GM04503 (cell line): ENCODE measurements around the gene TLL1.

Experiments
- DNase-seq: peaks from one replicate; pipeline ENCODE4 v3.0.0-alpha.2; 2012; ENCODE audit warnings: low read depth

TLL1 gene

DNA sequence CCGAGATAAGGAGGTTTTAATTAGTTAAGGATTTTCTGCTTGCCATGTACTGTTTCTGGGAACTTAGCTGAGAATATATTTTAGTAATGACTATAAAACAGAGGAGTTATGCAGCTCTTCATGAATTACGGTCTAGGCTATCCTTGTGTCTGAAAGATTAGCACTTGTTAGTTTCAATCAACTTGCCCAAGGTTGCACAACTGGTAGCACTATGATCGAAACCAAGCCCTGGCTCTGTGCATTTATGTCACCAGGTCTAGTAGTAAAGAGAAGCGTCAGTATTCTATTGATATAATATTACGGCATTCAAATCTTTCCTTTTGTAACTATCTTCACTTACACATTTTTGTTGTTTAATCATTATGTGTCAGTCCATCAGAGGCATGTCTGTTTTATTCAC lies 176.0 kb downstream of the TLL1 start:
- DNase-seq, result no peak

DNA sequence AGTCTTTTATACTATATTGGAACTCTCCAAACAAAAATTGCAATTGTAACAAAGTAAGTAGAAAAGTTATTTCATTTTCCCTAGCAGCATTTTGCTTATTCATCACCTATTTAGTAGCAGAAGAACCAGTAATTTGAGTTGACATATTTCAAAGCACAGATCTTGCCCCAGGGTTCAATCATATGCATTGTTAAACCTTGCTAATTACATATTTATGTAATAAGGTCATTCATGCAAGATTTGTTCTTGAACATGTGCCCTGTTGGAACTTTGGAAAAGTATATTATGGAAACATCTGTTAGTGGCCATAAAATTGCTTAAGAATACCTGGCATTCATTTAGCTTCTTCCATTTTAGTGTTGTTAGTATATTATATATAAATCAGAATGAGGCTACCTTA lies 191.7 kb downstream of the TLL1 start:
- no peak for DNase-seq

DNA sequence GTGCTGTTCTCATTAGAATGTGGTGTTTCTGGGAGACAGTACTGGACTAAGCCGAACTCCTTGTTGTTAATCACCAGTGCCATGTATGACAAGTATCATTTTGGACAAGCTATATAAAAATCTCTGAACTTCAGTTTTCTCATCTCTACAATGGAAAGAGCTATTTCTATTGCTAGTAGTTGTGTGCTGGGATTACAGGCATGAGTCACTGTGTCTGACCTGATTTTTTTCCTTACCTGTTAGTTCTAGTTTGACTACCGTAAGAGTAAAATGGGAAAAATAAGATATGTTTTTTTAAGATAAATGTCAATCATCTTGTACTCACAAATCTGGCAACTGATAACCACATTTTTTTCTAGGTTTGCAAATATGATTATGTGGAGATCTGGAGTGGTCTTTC lies 192.3 kb downstream of the TLL1 start:
- DNase-seq, result no peak

DNA sequence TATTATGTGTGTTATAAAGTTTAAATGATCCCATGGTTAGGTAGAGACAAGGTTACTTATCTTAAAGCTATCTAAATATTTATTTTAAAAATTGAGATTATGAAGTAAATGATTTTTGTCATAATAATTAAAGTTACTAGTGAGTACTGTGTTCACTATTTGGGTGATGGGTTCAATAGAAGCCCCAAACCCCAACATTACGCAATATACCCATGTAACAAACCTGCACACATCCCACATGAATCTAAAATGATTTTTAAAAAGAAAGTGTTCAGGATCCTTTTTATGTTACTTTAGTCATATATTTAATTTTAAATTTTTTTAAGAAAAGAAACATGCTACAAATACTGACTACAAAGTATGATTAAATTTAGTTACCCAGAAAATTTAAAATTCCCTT lies 193.9 kb downstream of the TLL1 start:
- no peak for DNase-seq

DNA sequence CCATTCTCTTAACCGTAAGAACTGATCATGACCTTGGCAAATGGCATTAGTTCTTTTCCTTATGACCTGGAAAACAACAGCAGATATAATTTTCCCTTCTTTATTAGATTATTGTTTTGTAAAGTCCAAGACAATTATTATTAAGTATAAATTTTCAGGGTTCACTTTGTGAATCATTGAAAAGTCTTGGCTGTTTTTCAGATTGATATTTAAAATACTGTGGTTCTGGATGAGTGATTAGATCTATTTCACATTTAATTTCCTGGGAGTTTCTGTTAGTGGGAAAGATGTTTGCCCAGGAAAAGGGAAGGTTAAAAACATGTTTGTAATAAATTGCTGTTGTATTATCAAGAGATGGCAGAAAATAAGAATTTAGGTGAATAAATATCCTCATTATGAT lies 194.9 kb downstream of the TLL1 start:
- no peak for DNase-seq

DNA sequence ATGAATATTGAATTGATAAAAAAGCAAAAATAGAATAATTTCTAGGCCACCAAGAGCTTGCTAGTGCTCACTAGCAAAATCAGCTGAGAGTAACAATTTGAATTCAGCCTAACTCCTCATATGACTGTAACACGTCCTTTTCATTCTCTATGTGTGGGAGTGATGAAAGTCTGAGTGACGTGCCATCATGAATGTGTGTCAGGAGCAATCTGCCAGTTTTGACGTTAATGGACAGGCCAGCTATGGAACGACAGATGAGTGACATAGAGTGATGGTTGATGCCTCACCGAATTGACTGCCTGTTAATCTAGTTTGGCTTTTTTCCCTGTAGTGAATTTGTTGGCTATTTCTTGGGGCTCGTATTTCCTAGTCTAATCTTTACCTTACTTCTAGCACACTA lies 200.7 kb downstream of the TLL1 start:
- DNase-seq, result no peak

DNA sequence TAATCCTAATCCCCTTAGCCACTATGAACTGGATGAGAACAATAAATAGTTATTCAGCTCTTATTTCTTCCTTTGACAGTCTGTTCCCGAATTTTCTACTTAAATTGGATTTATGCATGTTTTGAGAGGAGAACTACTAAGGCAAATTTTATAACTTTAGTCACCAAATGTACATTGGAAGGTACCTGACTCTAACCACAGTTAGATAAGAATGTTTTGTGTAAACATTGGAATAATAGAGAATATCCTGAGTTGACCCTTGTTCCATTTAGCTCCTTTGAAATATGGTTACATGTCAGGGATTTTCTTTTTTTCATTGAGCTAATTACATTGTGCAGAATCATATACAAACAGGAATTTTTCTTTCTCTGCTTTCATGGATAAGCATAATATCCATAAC lies 202.6 kb downstream of the TLL1 start:
- DNase-seq, result no peak

DNA sequence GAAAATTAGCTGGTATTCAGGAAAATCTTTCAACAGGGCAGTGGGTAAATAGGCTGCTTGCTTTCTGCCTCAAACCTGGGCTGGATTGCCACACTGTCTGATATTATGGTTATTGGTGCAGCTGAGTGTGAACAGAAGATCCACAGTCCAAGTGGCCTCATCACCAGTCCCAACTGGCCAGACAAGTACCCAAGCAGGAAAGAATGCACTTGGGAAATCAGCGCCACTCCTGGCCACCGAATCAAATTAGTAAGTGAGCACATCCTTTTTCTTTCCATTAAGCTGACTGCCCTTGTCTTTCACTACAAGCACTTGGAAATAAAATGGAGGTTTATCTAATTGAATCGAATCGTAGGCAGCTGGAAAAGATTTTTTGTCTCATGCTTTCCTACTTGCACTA lies 204.7 kb downstream of the TLL1 start:
- DNase-seq, result no peak

DNA sequence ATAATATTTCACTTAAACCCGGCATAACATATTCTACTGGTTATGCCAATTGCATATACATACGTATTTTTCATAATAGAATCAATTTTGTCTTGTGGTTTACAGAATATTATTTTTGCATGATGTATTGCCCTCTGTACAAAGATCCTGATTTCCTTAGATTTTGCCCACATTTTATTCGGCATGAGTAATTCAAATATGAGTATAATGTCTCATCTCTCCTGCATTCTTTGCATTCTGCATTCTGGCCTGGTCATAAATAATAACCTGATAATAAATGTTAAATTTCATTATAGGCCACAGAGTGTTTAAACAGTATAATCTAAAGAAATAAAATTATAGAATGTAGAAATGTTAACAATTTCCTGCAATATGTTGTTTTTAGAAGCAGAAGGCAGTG lies 205.3 kb downstream of the TLL1 start:
- DNase-seq, result no peak

DNA sequence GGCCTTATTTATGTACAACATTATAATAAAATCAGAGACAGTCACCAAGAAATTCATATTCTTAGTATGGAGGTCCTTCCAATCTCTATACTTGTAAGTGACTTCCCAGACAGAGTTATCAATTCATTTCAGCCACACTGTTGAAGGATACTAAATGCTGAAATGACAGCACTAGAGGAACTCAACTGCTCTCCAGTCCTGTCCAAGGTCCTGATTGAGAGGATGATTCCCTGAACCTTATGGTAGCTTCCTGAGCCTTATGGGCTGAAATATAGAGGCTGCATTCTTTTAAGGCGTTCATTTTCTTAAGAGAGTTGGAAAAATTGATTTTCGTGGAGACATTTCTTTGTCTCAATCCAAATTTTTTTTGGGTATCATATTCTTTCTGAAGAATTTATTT lies 205.9 kb downstream of the TLL1 start:
- DNase-seq, result no peak

DNA sequence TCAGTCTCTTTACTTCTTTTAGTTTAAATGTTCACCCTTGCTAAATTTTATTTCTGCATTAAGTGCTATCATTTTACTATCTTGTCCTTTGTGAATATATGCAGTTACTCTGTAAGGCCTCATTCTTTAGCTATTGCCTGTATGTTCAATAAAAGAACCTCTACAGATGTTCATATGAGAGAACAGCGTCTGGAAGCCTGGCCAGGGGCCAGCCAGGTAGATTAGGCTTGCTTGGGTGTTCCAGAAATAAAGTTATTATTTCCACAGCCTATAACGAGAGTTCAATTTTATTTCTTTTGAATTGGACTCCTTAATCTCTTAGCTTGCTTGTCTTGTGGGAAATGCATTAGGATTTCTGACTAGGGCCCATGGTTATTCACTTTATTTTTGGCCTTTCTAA lies 214.5 kb downstream of the TLL1 start:
- DNase-seq, result no peak

DNA sequence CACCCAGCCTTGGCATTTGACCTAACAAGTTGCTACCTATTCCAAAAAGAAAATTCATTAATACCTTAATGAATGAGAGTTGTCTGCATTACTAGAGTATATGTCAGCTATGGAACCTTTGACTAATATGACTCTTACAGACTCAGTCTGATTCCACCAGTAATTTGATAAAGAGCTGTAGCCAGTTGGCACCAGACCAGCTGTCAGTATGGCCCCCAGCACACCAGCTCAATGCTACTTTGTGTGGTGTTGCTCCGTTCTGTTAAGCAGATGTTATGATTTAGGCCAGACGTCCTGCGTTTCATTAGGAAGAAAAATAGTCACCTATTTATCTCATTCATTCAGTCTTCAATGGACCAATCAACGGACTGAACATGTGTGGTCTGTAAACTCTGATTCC lies 215.5 kb downstream of the TLL1 start:
- DNase-seq, result no peak

DNA sequence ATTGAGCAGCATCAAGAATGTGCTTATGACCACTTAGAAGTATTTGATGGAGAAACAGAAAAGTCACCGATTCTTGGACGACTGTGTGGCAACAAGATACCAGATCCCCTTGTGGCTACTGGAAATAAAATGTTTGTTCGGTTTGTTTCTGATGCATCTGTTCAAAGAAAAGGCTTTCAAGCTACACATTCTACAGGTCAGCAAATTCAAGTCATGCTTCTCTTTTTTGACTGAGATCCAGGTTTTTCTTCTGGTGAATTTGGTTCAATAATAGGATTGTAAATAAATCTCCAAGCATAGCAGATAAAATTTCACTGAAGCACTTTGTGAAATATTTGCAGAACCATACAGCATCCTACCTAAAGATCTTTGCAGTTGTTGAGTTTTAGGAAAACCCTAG lies 218.1 kb downstream of the TLL1 start:
- no peak for DNase-seq

DNA sequence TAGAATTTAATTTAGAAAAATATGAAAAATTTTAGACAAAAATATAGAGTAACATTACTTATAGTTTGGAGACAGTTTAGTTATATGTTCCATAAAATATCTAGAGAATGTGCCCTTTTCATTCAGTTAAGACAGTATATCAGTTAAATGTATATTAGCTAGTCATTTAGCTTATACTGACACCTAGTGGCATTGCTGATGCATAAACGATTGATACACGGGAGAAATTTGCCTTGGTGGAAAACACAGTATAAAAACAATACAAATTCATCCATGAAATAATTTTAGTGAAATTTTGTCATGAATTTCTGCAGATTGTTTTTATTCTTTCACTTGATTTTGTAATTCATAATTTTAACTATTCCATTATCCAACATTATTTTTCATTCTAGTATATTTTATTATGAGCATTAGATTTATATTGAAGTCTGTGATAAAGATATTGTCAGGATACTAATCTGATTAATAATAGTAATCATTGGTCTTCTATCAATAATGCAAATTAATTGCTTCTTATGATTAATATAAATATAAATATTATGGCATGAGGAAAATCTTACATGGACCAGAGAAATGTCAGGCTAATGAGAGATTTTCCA lies 219.0 kb downstream of the TLL1 start:
- peak; percentile 1 for DNase-seq

DNA sequence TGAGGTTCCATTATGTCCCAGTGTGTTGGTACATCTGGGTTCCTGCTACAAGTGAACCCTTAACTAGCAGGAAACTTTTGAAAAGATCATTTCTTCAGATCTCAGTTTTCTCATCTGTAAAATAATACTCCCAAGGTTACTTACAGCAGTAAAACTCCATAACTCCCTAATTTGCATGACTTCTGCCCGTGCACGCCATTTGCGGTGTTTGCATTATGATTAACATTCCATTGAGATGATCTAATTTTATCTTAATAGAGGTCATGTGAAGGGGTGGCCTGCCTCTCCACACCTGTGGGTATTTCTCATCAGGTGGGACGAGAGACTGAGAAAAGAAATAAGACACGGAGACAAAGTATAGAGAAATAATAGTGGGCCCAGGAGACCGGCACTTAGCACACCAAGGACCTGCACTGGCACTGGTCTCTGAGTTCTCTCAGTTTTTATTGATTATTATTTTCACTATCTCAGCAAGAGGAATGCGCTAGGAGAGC lies 219.8 kb downstream of the TLL1 start:
- no peak for DNase-seq

DNA sequence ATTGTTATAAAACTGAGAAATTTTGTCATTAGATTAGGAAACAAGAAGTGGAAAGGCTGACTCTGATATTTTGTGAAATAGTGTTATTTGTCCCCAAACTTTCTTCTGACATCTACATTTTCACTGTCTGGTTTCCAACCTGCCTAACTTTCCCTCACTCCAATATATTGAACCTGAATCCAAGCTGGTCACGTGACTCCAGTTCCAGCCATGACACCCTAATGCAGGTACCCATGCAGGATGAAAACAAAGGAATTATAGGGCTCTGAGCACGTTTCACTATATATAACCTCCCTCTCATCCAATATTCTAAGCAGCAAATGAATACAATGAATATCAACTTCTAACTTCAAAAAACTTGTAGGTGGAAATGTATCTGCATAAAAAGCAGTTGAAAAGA lies 231.6 kb downstream of the TLL1 start:
- DNase-seq, result no peak

DNA sequence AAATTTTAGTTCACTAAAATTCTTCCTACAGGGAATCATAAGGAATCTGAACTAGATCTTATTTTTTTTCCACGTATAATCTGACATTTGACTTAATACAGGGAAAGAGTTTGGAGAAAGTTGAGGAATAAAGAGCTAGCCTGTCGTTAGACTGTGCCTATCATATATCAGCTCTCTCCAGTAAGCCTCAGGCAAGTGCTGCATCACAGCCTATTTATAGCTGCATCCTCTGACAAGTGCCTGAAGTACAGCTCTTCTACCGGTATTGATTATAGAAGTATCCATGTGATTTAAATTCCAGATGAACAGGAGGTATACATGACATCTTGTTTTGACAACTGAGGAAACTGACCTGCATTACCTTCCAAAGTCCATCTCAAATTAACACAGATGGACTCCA lies 248.9 kb downstream of the TLL1 start:
- DNase-seq, result no peak

DNA sequence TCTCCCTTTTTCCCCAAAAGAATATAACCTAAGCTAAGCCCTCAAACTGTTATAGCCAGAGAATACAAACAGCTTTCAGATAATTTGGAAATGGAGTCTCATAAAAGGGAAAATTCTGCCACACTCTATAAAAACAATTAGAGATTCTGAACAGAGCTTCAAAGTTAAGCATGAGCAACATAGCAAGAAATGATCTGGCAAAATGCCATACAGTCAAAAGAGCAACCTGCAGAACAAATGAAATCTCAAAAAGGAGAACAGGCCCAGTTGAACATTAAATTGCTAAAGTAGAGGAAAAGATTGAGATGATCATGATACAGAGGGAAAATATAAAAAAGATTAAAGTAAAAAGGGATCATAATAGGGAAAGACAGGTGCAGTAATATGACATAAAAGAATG lies 250.5 kb downstream of the TLL1 start:
- no peak for DNase-seq

DNA sequence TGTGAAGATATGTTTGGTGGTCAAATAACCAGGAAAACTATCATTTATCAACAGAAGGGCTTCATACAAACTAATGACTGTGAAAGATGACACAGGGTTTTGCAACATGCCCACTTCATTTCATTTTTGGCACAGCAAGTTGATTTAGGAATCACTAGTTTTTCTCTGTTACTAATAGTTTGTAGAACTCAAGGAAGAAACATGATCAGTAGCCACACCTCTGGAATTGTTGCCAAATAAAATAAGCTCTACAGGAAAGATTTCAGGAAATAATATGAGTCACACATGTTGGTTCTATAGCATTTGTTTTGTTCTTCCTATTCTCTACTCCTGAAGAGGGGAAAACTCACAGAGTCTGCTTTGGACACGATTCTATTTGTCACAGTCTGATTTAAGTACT lies 255.4 kb downstream of the TLL1 start:
- no peak for DNase-seq

DNA sequence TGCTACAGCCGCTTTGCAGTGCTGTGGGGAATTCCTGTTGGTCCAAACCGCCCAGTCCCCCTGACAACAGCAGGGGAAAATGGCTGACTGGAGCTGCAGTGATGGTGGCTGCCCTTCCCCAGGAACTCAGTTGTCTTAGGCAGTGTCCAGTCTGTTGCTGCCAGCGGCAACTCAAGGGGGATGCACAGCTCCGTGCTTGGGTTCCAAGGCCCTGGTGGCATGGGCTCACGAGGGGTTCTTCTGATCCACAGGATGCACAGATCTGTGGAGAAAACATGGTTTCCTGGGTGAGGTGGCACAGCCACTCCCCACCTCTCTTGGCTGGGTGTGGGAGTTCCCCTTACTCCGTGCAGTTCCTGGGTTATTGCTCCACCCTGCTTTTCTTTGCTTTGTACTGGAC lies 261.2 kb downstream of the TLL1 start:
- DNase-seq, result no peak

DNA sequence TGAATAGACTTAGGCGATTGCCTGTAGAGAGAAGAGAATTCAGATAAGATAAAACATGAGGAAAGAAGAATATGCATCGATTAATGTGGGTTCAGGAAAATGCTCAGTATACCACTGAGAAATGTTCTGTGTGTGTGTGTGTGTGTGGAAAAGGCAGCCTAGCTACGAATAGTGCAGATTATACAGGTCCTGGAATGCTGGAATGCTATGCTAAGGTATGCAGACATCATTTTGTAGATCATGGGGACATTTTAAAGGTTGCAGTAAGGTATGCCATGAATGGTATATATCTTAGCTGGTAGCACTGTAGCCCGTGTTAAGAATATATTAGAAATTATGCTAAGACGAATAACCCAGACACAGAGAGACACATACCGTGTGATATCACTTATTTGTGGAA lies 267.9 kb downstream of the TLL1 start:
- no peak for DNase-seq

DNA sequence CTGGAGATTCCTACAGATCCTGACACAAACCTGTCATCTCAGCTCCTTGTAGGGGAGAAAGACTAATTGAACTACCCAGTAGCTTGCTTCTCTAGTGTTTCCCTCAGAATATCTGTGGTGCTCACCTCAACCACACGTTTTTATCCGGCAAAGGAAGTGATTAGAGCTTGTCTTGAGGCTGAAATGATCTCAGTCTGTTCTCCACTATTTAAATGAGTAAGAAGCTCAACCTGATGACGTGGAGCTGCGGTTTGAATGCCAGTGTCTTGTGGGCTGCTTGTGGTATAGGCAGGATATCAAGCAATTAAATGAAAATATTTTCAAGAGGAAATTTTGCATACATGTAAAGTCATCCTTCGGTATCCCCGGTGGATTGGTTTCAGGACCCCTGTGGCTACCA lies 270.2 kb downstream of the TLL1 start:
- no peak for DNase-seq

DNA sequence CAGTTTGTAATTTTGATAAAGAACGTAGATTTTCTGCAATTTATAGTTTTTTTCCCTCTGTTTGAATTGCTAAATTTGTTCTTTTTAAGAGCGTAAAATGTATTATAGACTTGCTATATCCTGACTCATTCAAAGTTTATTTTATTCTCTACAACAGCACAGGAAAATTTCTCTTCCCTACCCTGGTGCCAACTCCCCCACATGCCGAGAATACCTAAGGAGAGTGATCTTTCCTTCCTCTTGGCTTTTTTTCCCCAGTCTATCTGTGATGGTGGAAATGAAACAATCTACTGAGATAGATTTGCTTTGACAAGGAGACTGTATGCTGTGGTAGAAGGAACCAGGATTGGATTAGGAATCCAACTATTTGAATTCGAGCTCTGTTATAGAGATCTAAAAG lies 271.6 kb downstream of the TLL1 start:
- no peak for DNase-seq

DNA sequence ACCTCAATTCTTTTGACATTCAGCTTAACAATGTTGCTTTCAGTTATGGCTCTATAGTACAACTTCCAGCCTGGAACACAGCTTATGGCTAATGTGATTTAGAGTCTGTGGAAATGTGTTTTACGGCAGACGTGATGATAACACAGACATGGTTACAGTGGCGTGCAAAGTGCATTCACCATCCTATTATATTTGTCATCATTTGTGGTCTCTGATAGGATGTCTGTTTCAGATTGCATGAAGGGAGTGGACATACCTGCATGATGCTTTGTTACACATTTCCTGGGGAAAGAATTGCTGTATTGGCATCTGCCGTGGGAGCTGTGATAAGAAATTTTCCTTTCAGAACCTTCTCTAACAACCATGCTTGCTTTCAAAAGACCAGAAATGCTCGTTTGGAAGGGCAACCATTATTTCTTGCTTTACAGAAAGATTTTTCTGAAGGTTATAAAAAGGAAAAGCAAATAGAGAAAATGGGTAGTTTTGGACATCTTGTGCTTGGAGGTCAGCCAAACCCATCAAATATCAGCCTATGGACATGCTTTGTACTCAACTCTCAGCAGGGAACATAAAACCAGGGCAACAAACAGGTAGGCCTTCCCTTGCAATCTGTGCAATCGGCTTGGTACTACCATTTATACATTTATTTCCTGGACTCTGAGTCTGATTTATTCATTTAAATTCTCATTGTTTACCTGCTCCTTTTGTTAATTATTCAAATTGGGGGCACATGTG lies 273.9 kb downstream of the TLL1 start:
- DNase-seq, result no peak
